ENCODE results near the gene SPATA2.

The SPATA2 gene

GRCh38 chr20:49871391-49871948 is 43.9 kb downstream of the SPATA2 start:
- no peak overlapping the region for H3K27ac ChIP-seq
- no peak for TF ChIP-seq ZFX (IDR thresholded peaks at IDR 0.05)
- TF ChIP-seq CTCF (conservative IDR thresholded peaks at IDR 0.05), result no peak

GRCh38 chr20:49870261-49870660 is 45.1 kb downstream of the SPATA2 start:
- no peak for TF ChIP-seq ZFX (IDR thresholded peaks at IDR 0.05)
- no peak for TF ChIP-seq CTCF (conservative IDR thresholded peaks at IDR 0.05)
- no peak overlapping the region for H3K27ac ChIP-seq

- H3K27ac ChIP-seq, result no peak overlapping the region
- no peak for TF ChIP-seq CTCF (conservative IDR thresholded peaks at IDR 0.05)
- no peak for TF ChIP-seq ZFX (IDR thresholded peaks at IDR 0.05)
Observed at GRCh38 chr20:49868964-49869363, 46.4 kb downstream of the SPATA2 start.

- TF ChIP-seq ZFX (IDR thresholded peaks at IDR 0.05) (no peak), CTCF (conservative IDR thresholded peaks at IDR 0.05) (no peak)
- no peak overlapping the region for H3K27ac ChIP-seq
Observed at GRCh38 chr20:49868538-49868937, 46.8 kb downstream of the SPATA2 start.

GRCh38 chr20:49867453-49868215 is 47.7 kb downstream of the SPATA2 start:
- TF ChIP-seq CTCF (conservative IDR thresholded peaks at IDR 0.05), result no peak
- TF ChIP-seq ZFX (IDR thresholded peaks at IDR 0.05), result no peak
- H3K27ac ChIP-seq, result no peak overlapping the region

GRCh38 chr20:49866051-49866450 is 49.3 kb downstream of the SPATA2 start:
- no peak overlapping the region for H3K27ac ChIP-seq
- TF ChIP-seq CTCF (conservative IDR thresholded peaks at IDR 0.05) (no peak), ZFX (IDR thresholded peaks at IDR 0.05) (no peak)

GRCh38 chr20:49865559-49865958 is 49.8 kb downstream of the SPATA2 start:
- no peak overlapping the region for H3K27ac ChIP-seq
- TF ChIP-seq ZFX (IDR thresholded peaks at IDR 0.05), result no peak
- TF ChIP-seq CTCF (conservative IDR thresholded peaks at IDR 0.05), result no peak

Measured in C4-2B (cell line).